ENCODE results near the gene ESPNL.

The ESPNL gene

GRCh38 chr2:238124488-238125126 is 24.5 kb downstream of the ESPNL start:
- H4K91ac ChIP-seq (ENCODE audit: low read length): peak overlapping the region; percentile 37
- no peak overlapping the region for H3K4ac ChIP-seq (ENCODE audit: low read depth in 1 of 2, low read length in 2 of 2)
- no peak overlapping the region for H3K4me3 ChIP-seq (ENCODE audit: insufficient read depth in 1 of 2, low read depth in 1 of 2, low read length in 2 of 2)
- H3K4me1 ChIP-seq (ENCODE audit: control insufficient read depth, insufficient read depth, low read depth, low read length): peaks cover 12% of the 10 kb centered on the region
- H3K14ac ChIP-seq (ENCODE audit: low read length in 2 of 2): no peak overlapping the region
- H3K36me3 ChIP-seq (ENCODE audit: control insufficient read depth in 1 of 2, insufficient read depth in 2 of 2, low read depth in 1 of 2, low read length in 2 of 2): no peaks in the 10 kb centered on the region
- no peak overlapping the region for H3K18ac ChIP-seq (ENCODE audit: low read depth in 1 of 2, low read length in 2 of 2)
- no peak overlapping the region for H2BK15ac ChIP-seq (ENCODE audit: low read depth, poor library complexity, severe bottlenecking)
- no peaks in the 10 kb centered on the region for H3K79me1 ChIP-seq (replicated peaks; ENCODE audit: low read length, poor library complexity, severe bottlenecking)
- H3K4me2 ChIP-seq (ENCODE audit: low read length, poor library complexity, severe bottlenecking): no peak overlapping the region
- no peak overlapping the region for H2AFZ ChIP-seq (ENCODE audit: low read depth, low read length)
- no peak overlapping the region for H4K8ac ChIP-seq (ENCODE audit: low read length)
- no peak overlapping the region for H2AK5ac ChIP-seq (ENCODE audit: low read length, severe bottlenecking)
- H3K27me3 ChIP-seq (ENCODE audit: control insufficient read depth in 1 of 2, insufficient read depth in 1 of 2, low read length in 2 of 2): peaks cover 30 to 37% of the 10 kb centered on the region in 2 experiments
- DNase-seq: no peak
- H2BK12ac ChIP-seq (ENCODE audit: low read length in 2 of 2): no peak overlapping the region
- H3K9me3 ChIP-seq (ENCODE audit: control insufficient read depth, low read length): no peaks in the 10 kb centered on the region
- 91% methylated on average over 18 of the region's 19 CpGs for WGBS
- no peak overlapping the region for H3K27ac ChIP-seq (ENCODE audit: low read length, poor library complexity, severe bottlenecking)
- H2BK120ac ChIP-seq (ENCODE audit: low read depth, low read length): no peak overlapping the region
- no peak overlapping the region for H3K23ac ChIP-seq (ENCODE audit: low read length in 2 of 2)
- no peak overlapping the region for H2BK5ac ChIP-seq (ENCODE audit: low read depth, low read length, poor library complexity, severe bottlenecking)
- no peak overlapping the region for H3K9ac ChIP-seq (ENCODE audit: low read length)

- 91% methylated on average over 17 of the region's 20 CpGs for WGBS
- H2BK12ac ChIP-seq (ENCODE audit: low read length in 2 of 2): no peak overlapping the region
- H3K4ac ChIP-seq (ENCODE audit: low read depth in 1 of 2, low read length in 2 of 2): no peak overlapping the region
- H2BK120ac ChIP-seq (ENCODE audit: low read depth, low read length): no peak overlapping the region
- no peak overlapping the region for H3K27ac ChIP-seq (ENCODE audit: low read length, poor library complexity, severe bottlenecking)
- peaks cover 23 to 30% of the 10 kb centered on the region in 2 experiments for H3K27me3 ChIP-seq (ENCODE audit: control insufficient read depth in 1 of 2, insufficient read depth in 1 of 2, low read length in 2 of 2)
- H3K18ac ChIP-seq (ENCODE audit: low read depth in 1 of 2, low read length in 2 of 2): no peak overlapping the region
- H2AK5ac ChIP-seq (ENCODE audit: low read length, severe bottlenecking): no peak overlapping the region
- no peak overlapping the region for H3K4me3 ChIP-seq (ENCODE audit: insufficient read depth in 1 of 2, low read depth in 1 of 2, low read length in 2 of 2)
- H3K79me1 ChIP-seq (replicated peaks; ENCODE audit: low read length, poor library complexity, severe bottlenecking): no peaks in the 10 kb centered on the region
- no peak overlapping the region for H2BK5ac ChIP-seq (ENCODE audit: low read depth, low read length, poor library complexity, severe bottlenecking)
- H4K8ac ChIP-seq (ENCODE audit: low read length): no peak overlapping the region
- no peak for DNase-seq
- peaks cover 8% of the 10 kb centered on the region for H3K4me1 ChIP-seq (ENCODE audit: control insufficient read depth, insufficient read depth, low read depth, low read length)
- no peak overlapping the region for H3K14ac ChIP-seq (ENCODE audit: low read length in 2 of 2)
- no peaks in the 10 kb centered on the region for H3K36me3 ChIP-seq (ENCODE audit: control insufficient read depth in 1 of 2, insufficient read depth in 2 of 2, low read depth in 1 of 2, low read length in 2 of 2)
- no peak overlapping the region for H3K23ac ChIP-seq (ENCODE audit: low read length in 2 of 2)
- no peak overlapping the region for H3K4me2 ChIP-seq (ENCODE audit: low read length, poor library complexity, severe bottlenecking)
- no peaks in the 10 kb centered on the region for H3K9me3 ChIP-seq (ENCODE audit: control insufficient read depth, low read length)
- no peak overlapping the region for H2AFZ ChIP-seq (ENCODE audit: low read depth, low read length)
- peak overlapping the region; percentile 9 for H4K91ac ChIP-seq (ENCODE audit: low read length)
- H3K9ac ChIP-seq (ENCODE audit: low read length): no peak overlapping the region
- H2BK15ac ChIP-seq (ENCODE audit: low read depth, poor library complexity, severe bottlenecking): no peak overlapping the region
These were observed 25.2 kb downstream of the ESPNL start for GRCh38 chr2:238125127-238125885.

- WGBS: 96% methylated on average over 2 of the region's 2 CpGs
- Histone ChIP-seq H3K4ac (ENCODE audit: low read depth in 1 of 2, low read length in 2 of 2) (no peak overlapping the region), H2AK5ac (ENCODE audit: low read length, severe bottlenecking) (no peak overlapping the region), H3K18ac (ENCODE audit: low read depth in 1 of 2, low read length in 2 of 2) (no peak overlapping the region), H2BK15ac (ENCODE audit: low read depth, poor library complexity, severe bottlenecking) (no peak overlapping the region), H3K4me1 (ENCODE audit: control insufficient read depth, insufficient read depth, low read depth, low read length) (no peaks in the 10 kb centered on the region), H4K8ac (ENCODE audit: low read length) (no peak overlapping the region), H3K9me3 (ENCODE audit: control insufficient read depth, low read length) (no peaks in the 10 kb centered on the region), H3K79me1 (replicated peaks; ENCODE audit: low read length, poor library complexity, severe bottlenecking) (no peaks in the 10 kb centered on the region), H2BK5ac (ENCODE audit: low read depth, low read length, poor library complexity, severe bottlenecking) (no peak overlapping the region), H3K4me3 (ENCODE audit: insufficient read depth in 1 of 2, low read depth in 1 of 2, low read length in 2 of 2) (no peak overlapping the region), H2AFZ (ENCODE audit: low read depth, low read length) (no peak overlapping the region), H3K4me2 (ENCODE audit: low read length, poor library complexity, severe bottlenecking) (no peak overlapping the region), H2BK12ac (ENCODE audit: low read length in 2 of 2) (no peak overlapping the region), H3K14ac (ENCODE audit: low read length in 2 of 2) (no peak overlapping the region), H3K23ac (ENCODE audit: low read length in 2 of 2) (no peak overlapping the region), H3K27me3 (ENCODE audit: control insufficient read depth in 1 of 2, insufficient read depth in 1 of 2, low read length in 2 of 2) (peaks cover 13 to 20% of the 10 kb centered on the region in 2 experiments), H2BK120ac (ENCODE audit: low read depth, low read length) (no peak overlapping the region), H3K27ac (ENCODE audit: low read length, poor library complexity, severe bottlenecking) (no peak overlapping the region), H3K9ac (ENCODE audit: low read length) (peak overlapping the region; percentile 77), H3K36me3 (ENCODE audit: control insufficient read depth in 1 of 2, insufficient read depth in 2 of 2, low read depth in 1 of 2, low read length in 2 of 2) (no peaks in the 10 kb centered on the region), H4K91ac (ENCODE audit: low read length) (no peak overlapping the region)
- no peak for DNase-seq
These were observed 26.2 kb downstream of the ESPNL start for GRCh38 chr2:238126338-238126737.

GRCh38 chr2:238126775-238127164 is 26.6 kb downstream of the ESPNL start:
- Histone ChIP-seq H3K79me1 (replicated peaks; ENCODE audit: low read length, poor library complexity, severe bottlenecking) (no peaks in the 10 kb centered on the region), H4K8ac (ENCODE audit: low read length) (no peak overlapping the region), H3K4me2 (ENCODE audit: low read length, poor library complexity, severe bottlenecking) (no peak overlapping the region), H2BK12ac (ENCODE audit: low read length in 2 of 2) (no peak overlapping the region), H3K27me3 (ENCODE audit: control insufficient read depth in 1 of 2, insufficient read depth in 1 of 2, low read length in 2 of 2) (peaks cover 10 to 17% of the 10 kb centered on the region in 2 experiments), H4K91ac (ENCODE audit: low read length) (no peak overlapping the region), H2BK15ac (ENCODE audit: low read depth, poor library complexity, severe bottlenecking) (no peak overlapping the region), H2AK5ac (ENCODE audit: low read length, severe bottlenecking) (no peak overlapping the region), H3K9ac (ENCODE audit: low read length) (peak overlapping the region; percentile 77), H3K14ac (ENCODE audit: low read length in 2 of 2) (no peak overlapping the region), H2BK120ac (ENCODE audit: low read depth, low read length) (no peak overlapping the region), H3K4ac (ENCODE audit: low read depth in 1 of 2, low read length in 2 of 2) (no peak overlapping the region), H3K4me1 (ENCODE audit: control insufficient read depth, insufficient read depth, low read depth, low read length) (no peaks in the 10 kb centered on the region), H3K4me3 (ENCODE audit: insufficient read depth in 1 of 2, low read depth in 1 of 2, low read length in 2 of 2) (peak overlapping the region in 1 of 2 experiments; percentile 71), H3K23ac (ENCODE audit: low read length in 2 of 2) (no peak overlapping the region), H2BK5ac (ENCODE audit: low read depth, low read length, poor library complexity, severe bottlenecking) (no peak overlapping the region), H3K36me3 (ENCODE audit: control insufficient read depth in 1 of 2, insufficient read depth in 2 of 2, low read depth in 1 of 2, low read length in 2 of 2) (no peaks in the 10 kb centered on the region), H3K27ac (ENCODE audit: low read length, poor library complexity, severe bottlenecking) (no peak overlapping the region), H3K9me3 (ENCODE audit: control insufficient read depth, low read length) (no peaks in the 10 kb centered on the region), H3K18ac (ENCODE audit: low read depth in 1 of 2, low read length in 2 of 2) (no peak overlapping the region), H2AFZ (ENCODE audit: low read depth, low read length) (peak overlapping the region; percentile 59)
- 88% methylated on average over 2 of the region's 2 CpGs for WGBS
- DNase-seq: no peak
